Measurements from ENCODE around the gene ACTG2. TPM values are rescaled to one million over a fixed set of nuclear protein-coding genes. Genes with fewer than 3 reads are reported as not detected.
A peak's percentile ranks its signal among the peaks of the same experiment; 100 is the strongest.

The ACTG2 gene
- total RNA-seq, 4 donors from 2014 or later, result 4,013 to 8,538 (median 5,633) TPM

DNA sequence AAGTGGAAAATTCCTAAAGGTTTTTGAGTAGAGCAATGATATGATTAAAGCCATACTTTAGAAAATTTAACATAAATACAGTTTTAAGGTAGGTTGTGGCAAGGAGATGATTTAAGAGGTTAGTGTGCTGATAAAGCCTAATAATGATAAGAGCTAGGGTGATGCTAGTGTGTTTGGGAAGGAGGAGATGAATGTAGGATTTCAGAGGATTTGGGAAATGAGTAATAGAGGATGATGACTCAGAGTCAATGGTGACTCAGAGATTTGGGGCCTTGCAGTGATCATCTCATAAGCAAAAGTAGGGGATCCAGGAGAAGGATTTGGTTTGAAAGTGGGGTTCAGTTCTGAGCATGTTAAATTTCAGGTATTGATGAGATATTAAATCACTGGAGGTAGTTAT lies 40.8 kb upstream of the ACTG2 start:
- H3K36me3 ChIP-seq, result peaks cover 31 to 100% (median 83%) of the 10 kb centered on the region in 4 donors
- peaks cover 0 to 24% (median 8%) of the 10 kb centered on the region in 4 donors for H3K4me1 ChIP-seq
- H3K27me3 ChIP-seq, result no peaks in the 10 kb centered on the region
- TF ChIP-seq EP300 (IDR thresholded peaks at IDR 0.05) (no peak), CTCF (IDR thresholded peaks at IDR 0.05) (no peak), POLR2A (IDR thresholded peaks at IDR 0.05; ENCODE audit: low read depth) (no peak), POLR2AphosphoS5 (IDR thresholded peaks at IDR 0.05) (no peak)
- H3K27ac ChIP-seq (replicated peaks in 1 of 4), result no peak overlapping the region
- no peaks in the 10 kb centered on the region for H3K9me3 ChIP-seq
- DNase-seq (ENCODE audit: extremely low spot score), result no peak
- intact Hi-C loops (cut with DNase I), result no loop called here
- H3K4me3 ChIP-seq, result no peak overlapping the region

DNA sequence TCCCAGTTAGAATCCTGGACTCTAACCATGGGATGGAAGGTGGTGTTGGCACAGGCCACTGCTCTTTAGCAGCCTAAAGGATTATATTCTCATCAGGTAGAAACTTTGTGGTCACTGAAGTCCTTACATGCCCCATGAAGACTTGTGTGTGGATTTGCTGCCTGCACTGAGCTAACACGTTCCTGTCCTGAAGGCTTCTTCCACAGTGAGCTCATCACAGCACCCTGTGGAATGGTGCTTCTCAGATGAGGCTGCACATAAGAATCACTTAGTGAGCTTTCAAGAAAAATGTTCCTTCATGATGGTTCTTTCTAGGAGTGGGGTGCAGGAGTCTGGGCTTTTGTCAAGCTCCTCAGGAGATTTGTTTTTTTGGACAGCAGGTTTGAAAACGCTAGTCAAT lies 37.3 kb upstream of the ACTG2 start:
- Histone ChIP-seq H3K27ac (replicated peaks in 1 of 4) (no peak overlapping the region), H3K36me3 (peaks cover 23 to 93% (median 74%) of the 10 kb centered on the region in 4 donors)
- WGBS, result 94% methylated on average over 2 of the region's 2 CpGs

GRCh38 chr2:73856214-73856613 lies 36.6 kb upstream of the ACTG2 start:
- DNase-seq (ENCODE audit: extremely low spot score), result no peak
- Histone ChIP-seq H3K27ac (replicated peaks in 1 of 4) (no peak overlapping the region), H3K9me3 (no peaks in the 10 kb centered on the region), H3K4me1 (peaks cover 0 to 1% (median 0%) of the 10 kb centered on the region in 4 donors), H3K27me3 (no peaks in the 10 kb centered on the region), H3K4me3 (no peak overlapping the region), H3K36me3 (peaks cover 27 to 94% (median 77%) of the 10 kb centered on the region in 4 donors)
- intact Hi-C loops (cut with DNase I), result no loop called here
- no peak for TF ChIP-seq EP300 (IDR thresholded peaks at IDR 0.05)
- TF ChIP-seq POLR2AphosphoS5 (IDR thresholded peaks at IDR 0.05), result no peak
- TF ChIP-seq POLR2A (IDR thresholded peaks at IDR 0.05; ENCODE audit: low read depth), result no peak

More for the DNA sequence above, 37.3 kb upstream of the ACTG2 start:
- no peaks in the 10 kb centered on the region for H3K9me3 ChIP-seq
- H3K4me1 ChIP-seq, result peaks cover 0 to 8% (median under 1%) of the 10 kb centered on the region in 4 donors
- DNase-seq (ENCODE audit: extremely low spot score), result no peak
- H3K4me3 ChIP-seq, result no peak overlapping the region
- intact Hi-C loops (cut with DNase I), result no loop called here
- no peaks in the 10 kb centered on the region for H3K27me3 ChIP-seq
- TF ChIP-seq POLR2A (IDR thresholded peaks at IDR 0.05; ENCODE audit: low read depth) (no peak), POLR2AphosphoS5 (IDR thresholded peaks at IDR 0.05) (no peak), CTCF (IDR thresholded peaks at IDR 0.05) (no peak), EP300 (IDR thresholded peaks at IDR 0.05) (no peak)

GRCh38 chr2:73859721-73860586 lies 32.9 kb upstream of the ACTG2 start:
- H3K36me3 ChIP-seq, result peaks cover 27 to 94% (median 75%) of the 10 kb centered on the region in 4 donors
- no peak for TF ChIP-seq EP300 (IDR thresholded peaks at IDR 0.05)
- TF ChIP-seq POLR2AphosphoS5 (IDR thresholded peaks at IDR 0.05), result no peak
- TF ChIP-seq POLR2A (IDR thresholded peaks at IDR 0.05; ENCODE audit: low read depth), result no peak
- TF ChIP-seq CTCF (IDR thresholded peaks at IDR 0.05), result no peak
- no peaks in the 10 kb centered on the region for H3K27me3 ChIP-seq
- intact Hi-C loops (cut with DNase I), result no loop called here
- peak overlapping the region in 1 of 4 donors; percentile 8 for H3K27ac ChIP-seq (replicated peaks in 1 of 4)
- no peaks in the 10 kb centered on the region for H3K9me3 ChIP-seq
- DNase-seq (ENCODE audit: extremely low spot score), result no peak
- 83% methylated on average over 6 of the region's 6 CpGs for WGBS
- H3K4me3 ChIP-seq, result no peak overlapping the region
- H3K4me1 ChIP-seq, result no peaks in the 10 kb centered on the region

- 93% methylated on average over 2 of the region's 2 CpGs for WGBS
- H3K36me3 ChIP-seq, result peaks cover 22 to 88% (median 65%) of the 10 kb centered on the region in 4 donors
- intact Hi-C loops (cut with DNase I), result no loop called here
- no peak overlapping the region for H3K4me3 ChIP-seq
- H3K9me3 ChIP-seq, result no peaks in the 10 kb centered on the region
- no peak for TF ChIP-seq EP300 (IDR thresholded peaks at IDR 0.05)
- no peak for TF ChIP-seq POLR2AphosphoS5 (IDR thresholded peaks at IDR 0.05)
- no peak for TF ChIP-seq POLR2A (IDR thresholded peaks at IDR 0.05; ENCODE audit: low read depth)
- no peak for TF ChIP-seq CTCF (IDR thresholded peaks at IDR 0.05)
- H3K4me1 ChIP-seq, result no peaks in the 10 kb centered on the region
- H3K27ac ChIP-seq (replicated peaks in 1 of 4), result no peak overlapping the region
- no peaks in the 10 kb centered on the region for H3K27me3 ChIP-seq
- DNase-seq (ENCODE audit: extremely low spot score), result no peak
These were observed 29.8 kb upstream of the ACTG2 start for GRCh38 chr2:73862987-73863386.
